Anterior cingulate cortex (tissue), 58 donors: ENCODE measurements around the gene PDSS2.

Experiments
- DNase-seq, 58 donors: peaks; one replicate each; lab custom pipeline; 2025; lab: John Stamatoyannopoulos, UW

PDSS2 gene

DNA sequence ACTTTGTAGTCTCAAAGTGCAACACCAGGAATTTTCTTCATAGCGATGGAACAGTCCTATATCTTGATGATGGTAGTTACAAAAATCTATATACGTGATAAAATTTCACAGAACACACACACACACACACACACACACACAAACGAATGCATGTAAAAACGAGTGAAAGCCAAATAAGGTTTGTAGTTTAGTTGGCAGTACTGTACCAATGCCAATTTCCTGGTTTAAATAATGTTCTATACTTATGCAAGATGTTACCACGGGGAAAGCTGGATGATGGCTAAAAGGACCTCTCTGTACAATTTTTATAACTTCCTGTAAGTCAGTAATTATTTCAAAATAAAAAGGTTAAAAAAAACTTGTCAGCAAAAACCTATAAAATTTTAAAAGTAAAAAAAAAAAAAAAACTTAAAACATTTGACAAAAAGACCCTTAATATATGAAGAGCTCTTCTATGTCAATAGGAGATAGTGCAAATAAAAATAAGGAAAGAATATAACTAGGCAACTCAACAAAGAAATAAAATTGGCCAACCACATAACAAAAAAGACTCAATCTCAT lies 37.6 kb downstream of the PDSS2 start:
- DNase-seq, result no peak

- DNase-seq, result peak in 1 of 58 donors; percentile 22
Observed at GRCh38 chr6:107419733-107420132, 39.6 kb downstream of the PDSS2 start.

- no peak for DNase-seq
Observed at GRCh38 chr6:107418118-107418517, 41.2 kb downstream of the PDSS2 start.

DNA sequence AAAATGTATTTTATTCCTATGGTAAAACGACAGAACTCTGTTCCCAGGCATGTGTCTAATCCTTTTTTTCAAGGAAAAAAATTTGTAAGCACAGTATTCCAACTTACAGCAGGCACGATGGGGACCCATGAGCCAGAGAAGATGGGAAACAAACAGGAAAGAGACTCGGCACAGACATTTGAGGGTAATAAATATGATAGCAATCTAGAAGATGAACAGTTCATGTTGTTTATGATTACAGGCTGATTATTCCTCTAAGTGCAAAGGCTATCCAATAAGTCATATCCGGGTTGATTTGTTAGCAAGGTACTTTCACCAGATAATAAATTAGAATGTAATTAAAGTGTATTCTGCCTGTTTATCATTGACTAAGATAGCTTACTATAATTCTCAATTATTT lies 43.2 kb downstream of the PDSS2 start:
- DNase-seq, result no peak

DNA sequence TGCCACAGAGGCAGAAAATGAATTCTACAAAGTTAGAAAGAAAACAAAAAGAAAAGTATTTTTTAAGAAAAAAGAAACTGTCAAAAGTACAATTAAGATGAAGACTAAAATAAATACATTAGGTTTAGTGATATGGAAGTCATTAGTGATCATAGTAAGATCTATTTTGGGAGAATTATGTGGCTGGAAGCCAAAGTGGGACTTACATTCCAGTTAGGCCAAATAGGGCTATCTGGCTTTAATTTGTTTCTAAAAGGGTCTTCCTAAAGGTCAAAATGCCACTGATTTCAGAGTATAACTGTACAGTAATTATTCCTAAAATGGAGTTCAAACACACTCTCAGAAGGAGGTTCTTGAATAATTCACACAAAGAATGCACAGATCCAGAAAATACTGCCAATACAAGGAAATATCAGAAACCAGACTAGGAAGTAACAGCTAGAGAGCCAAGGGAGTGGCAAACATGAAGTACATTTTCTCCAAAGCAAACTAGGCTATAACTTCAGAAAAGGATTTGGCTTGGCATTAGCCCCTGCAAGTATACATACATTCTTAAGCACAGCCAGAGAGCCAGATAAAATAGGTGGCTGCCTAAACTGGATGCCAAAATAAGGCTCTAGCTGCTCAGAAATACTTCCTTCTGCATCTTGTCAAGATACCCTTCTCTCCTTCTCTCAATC lies 45.3 kb downstream of the PDSS2 start:
- DNase-seq, result no peak

DNA sequence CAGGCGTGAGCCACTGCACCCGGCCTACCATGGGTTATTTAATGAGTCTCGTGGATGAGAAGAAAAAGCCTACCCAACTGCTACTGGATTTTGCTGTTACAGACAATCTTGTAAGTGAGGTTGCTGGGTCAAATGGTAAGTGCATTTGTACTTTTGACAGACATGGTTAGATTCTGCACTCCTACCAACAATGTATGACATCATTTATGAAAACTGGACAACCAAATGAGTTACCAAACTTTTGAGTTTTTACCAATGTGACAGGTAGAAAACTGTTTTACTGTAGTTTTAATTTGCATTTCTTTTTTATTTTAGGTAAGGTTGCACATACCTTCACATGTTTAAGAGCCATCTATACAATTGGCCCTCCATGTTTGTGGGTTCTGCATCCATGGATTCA lies 48.2 kb downstream of the PDSS2 start:
- DNase-seq, result no peak

- DNase-seq, result no peak
Observed at GRCh38 chr6:107409942-107410341, 49.4 kb downstream of the PDSS2 start.

GRCh38 chr6:107408714-107409113 lies 50.6 kb downstream of the PDSS2 start:
- no peak for DNase-seq

- DNase-seq, result no peak
Observed at GRCh38 chr6:107405002-107405401, 54.4 kb downstream of the PDSS2 start.

DNA sequence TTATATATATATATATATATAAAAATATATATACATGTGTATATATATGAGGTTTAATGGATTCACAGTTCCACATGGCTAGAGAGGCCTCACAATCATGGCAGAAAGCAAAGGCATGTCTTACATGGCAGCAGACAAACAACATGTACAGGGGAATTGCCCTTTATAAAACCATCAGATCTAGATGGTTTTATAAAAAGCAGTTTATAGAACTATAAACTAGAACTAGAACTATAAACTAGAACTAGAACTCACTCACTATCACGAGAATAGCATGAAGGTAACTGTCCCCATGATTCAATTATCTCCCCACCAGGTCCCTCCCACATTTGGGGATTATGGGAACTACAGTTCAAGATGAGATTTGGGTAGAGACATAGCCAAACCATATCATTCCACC lies 56.8 kb downstream of the PDSS2 start:
- DNase-seq, result no peak

DNA sequence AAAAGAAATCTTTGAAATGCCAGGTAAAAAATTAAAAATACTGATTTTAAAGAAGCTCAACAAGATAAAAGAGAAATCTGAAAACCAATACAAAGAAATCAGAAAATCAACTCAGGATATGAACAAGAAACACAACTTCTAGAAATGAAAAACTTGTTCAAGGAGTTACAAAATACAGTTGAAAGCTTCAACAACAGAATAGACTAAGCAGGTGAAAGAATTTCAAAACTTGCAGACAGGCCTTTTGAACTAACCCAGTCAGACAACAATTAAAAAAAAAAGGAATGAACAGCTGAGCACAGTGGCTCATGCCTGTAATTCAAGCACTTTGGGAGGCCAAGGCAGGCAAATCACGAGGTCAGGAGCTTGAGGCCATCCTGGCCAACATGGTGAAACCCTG lies 57.8 kb downstream of the PDSS2 start:
- DNase-seq, result no peak

DNA sequence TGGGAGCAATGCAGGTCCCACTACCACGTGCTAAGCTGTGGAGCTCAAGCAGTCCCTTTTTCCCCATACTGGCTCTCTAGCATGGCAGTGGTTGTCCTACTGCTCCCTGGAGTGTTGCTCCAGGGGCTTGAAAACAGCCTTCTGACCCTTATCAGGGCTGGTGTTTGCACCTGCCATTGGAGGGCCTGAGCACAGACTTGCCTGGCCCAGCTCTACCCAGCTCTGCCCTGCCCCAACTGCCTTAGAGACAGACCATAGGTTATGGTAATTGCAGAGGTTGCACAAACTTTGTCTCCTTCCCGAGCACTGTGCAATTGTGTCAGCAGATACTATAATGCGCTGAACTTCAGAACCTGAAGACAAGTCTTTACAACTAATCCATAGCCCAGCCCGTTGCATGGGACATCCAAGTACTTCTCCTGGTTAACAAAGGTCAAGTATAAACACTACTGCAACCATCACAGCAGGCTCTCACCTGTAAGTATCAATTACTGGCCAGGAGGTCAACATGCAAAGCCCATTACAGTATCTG lies 58.7 kb downstream of the PDSS2 start:
- DNase-seq, result no peak

GRCh38 chr6:107399935-107400334 lies 59.4 kb downstream of the PDSS2 start:
- DNase-seq, result no peak

- no peak for DNase-seq
Observed at GRCh38 chr6:107398001-107398400, 61.4 kb downstream of the PDSS2 start.

DNA sequence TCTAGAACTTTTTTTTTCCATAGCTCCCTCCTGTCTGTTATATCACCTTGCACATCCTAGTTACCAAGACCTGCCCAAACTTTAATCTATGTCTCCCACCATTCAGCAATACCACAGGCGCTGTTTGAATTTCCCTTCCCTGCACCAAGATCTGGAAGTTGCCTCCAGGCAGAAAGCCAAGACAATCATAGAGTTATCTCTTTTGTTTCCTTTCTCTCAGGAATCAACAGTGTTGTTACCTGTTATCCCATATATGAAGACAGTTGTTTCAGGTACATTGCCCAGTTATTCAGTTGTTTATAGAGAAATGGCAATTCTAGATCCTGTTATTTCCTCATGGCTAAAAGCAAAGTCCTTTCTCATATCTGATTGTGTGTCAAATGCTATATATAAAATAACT lies 63.2 kb downstream of the PDSS2 start:
- no peak for DNase-seq

DNA sequence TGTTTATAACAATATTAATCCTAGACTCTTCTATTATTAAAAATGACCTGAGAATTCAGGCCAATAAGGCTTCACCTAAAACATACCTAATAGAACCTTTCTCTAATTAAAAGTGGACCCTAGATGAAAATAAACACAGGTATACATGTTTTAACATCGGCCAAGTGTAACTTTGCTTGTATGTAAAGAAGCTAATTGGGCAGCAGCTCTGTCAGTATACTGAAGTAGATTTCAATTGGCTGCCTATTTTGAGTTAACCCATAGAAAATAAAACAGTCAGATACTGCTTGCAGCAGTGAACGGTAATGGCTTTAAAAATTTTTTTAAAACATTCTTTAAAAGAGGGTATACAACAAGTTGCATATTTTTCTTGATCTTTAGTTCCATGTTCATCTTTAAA lies 67.3 kb downstream of the PDSS2 start:
- no peak for DNase-seq

- DNase-seq, result no peak
Observed at GRCh38 chr6:107390685-107391435, 68.5 kb downstream of the PDSS2 start.

DNA sequence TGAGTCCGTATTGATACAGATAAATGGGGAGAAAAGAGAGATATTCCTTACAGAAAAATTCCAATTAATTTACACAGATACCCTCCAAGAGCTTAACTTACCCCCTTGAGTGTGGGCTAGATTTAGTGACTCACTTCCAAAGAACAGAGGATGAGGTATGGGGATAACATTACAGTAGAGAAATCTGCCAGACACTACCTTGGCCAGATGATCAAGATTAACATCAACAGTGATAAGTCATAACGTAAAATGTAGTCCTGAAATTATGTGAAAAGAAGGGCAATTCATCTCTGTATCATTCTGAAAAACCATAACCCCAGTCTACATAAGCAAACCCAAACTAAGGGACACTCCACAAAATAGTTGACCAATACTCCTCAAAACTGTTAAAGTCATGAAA lies 69.3 kb downstream of the PDSS2 start:
- DNase-seq, result no peak

- DNase-seq, result no peak
Observed at GRCh38 chr6:107386904-107387303, 72.5 kb downstream of the PDSS2 start.

GRCh38 chr6:107386340-107386739 lies 73.0 kb downstream of the PDSS2 start:
- no peak for DNase-seq

DNA sequence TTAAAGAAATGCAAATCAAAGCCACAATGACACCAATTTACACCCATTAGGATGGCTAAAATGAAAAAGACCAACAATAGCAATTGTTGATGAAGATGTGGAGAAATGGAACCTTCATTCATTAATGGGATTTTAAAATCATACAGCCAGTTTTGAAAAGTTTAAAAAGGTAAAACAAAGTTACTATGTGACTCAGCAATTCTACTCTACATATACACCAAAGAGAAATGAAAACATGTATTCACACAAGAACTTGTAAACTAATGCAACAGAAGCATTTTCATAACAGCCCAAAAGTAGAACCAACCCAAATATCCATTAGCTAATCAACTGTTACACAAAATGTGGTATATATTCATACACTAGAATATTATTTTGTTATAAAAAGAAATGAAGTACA lies 75.7 kb downstream of the PDSS2 start:
- DNase-seq, result no peak

- DNase-seq, result no peak
Observed at GRCh38 chr6:107374264-107374663, 85.1 kb downstream of the PDSS2 start.
